DMS79 (cell line): Measurements from ENCODE around the gene CELA2A.
"Not testable (repeated sequence)": the region's sequence is repeated elsewhere in the genome, so short reads cannot be mapped to it uniquely, and the experiment has no call there.

Experiments
- DNase-seq: peaks from one replicate; lab custom pipeline; 2025; lab: John Stamatoyannopoulos, UW

CELA2A gene

DNA sequence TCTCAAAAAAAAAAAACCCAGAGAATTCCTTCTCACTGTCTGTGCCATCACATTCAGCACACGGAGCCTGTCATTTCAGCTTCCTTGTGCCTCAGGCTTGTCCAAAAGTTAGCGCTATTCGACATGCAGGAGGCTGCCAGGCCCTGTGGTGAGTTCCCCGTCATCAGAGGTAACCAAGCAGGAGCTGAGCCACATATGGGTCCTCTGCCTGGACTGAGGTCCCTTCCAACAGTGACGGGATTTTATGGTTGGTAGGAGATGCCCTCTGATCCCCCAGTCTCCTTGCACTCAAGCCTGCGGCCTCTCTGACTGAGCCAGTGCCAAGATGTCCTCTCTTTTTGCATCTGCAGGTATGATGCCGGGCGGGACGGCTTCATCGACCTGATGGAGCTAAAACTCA lies 31.0 kb upstream of the CELA2A start:
- DNase-seq, result no peak

DNA sequence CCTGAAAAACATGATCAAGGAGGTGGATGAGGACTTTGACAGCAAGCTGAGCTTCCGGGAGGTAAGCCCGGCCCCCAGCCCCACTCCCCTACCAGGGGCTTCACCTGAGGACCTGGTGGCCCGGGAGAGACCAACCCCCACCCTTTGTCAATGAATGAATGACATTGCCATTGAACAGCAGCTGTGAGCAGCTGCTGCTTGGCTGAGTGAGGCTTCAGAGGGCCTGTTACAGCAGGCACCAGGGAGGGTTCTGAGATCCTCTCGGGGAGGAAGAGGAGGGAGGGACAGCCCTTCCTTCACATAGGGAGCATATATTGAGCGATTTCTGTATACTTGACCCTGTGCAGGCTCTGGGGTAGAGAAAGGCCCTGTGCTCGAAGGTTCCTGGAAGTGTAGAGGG lies 30.6 kb upstream of the CELA2A start:
- DNase-seq, result no peak

DNA sequence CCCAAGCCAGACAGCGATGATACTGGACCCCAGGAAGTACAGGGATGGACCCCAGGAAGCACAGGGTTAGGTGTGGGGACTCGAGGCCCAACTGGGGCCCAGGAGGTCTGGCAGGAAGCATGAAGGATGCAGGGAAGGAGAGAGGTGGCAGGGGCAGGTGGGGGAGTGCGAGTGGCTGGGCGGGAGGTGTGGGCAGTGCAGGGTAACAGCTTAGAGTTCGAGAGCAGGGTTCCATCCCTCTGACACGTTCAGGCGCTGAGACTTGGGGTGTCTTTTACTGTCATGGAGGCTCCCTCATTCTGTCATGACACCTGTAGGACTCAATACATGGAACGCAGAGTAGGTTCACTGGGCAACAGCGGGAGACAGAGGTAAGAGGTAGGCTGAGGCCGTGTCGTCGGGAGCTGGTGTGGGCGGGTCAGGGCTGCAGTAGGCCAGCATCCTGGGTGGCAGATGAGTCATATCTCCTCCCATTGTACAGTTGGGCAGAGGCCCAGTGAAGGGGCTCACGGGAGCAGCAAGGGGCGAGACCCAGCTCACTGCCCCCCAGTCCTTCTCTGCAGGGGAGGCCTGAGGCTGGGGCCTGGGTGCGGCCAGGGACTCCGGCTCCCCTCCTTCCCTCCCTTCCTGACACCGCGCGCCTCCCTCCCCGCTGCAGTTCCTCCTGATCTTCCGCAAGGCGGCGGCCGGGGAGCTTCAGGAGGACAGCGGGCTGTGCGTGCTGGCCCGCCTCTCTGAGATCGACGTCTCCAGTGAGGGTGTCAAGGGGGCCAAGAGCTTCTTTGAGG lies 29.8 kb upstream of the CELA2A start:
- no peak for DNase-seq

DNA sequence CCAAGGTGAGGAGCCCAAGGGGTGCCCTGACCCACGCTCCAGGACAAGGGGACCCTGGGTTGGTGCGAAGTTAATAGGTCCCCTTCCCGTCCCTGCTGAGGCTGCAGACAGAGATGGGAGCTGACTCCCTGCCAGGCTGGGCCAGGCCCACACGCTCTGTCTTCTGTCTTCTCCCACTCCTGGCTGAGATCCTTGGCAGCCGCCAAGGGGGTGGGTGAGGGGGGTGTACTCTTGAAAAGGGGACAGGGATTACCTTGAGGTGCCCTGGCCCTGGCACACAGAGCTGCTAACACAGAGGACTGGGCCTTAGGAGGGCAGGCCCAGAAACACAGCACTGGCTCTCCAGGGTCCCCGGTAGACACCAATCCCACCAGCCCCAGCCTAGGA lies 29.3 kb upstream of the CELA2A start:
- DNase-seq, result no peak

DNA sequence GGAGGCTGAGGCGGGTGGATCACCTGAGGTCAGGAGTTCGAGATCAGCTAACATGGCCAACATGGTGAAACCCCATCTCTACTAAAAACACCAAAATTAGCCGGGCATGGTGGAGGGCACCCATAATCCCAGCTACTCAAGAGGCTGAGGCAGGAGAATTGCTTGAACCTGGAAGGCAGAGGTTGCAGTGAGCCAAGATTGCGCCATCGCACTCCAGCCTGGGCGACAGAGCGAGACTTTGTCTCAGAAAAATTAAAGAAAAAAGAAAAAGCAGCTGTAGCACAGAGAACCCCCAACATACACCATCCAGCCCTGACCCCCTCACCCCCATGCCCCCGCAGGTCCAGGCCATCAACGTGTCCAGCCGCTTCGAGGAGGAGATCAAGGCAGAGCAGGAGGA lies 28.3 kb upstream of the CELA2A start:
- DNase-seq, result not testable (repeated sequence)

DNA sequence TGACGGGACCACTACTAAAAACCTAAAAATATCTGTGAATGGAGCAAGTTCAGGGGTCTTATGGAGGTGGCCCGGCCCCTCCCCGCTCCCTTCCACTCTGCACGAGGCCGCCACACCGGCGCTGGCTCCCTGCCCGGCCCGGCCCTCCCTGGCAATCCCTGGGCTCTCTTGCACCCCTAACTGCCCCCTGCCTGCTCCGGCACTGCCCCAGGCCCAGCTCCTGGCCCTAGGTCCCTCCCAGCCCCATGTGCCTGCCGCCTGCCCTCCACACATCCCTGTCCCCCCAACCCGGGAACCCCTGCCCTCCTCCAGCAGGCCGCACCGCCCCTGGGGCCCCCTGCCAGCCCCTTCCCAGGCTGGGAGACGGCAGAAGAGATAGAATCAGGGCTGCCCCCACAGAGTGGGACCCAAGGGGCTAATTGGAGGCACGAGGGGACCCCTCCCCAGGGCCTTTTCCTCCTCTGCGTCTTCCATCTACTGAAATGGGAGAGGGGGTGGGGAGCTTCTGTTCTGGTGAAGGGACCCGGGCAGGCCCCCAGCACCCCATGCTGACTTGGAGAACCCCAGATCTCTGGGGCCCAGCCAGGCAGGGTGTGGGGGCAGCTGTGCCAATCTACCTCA lies 27.6 kb upstream of the CELA2A start:
- DNase-seq, result no peak

DNA sequence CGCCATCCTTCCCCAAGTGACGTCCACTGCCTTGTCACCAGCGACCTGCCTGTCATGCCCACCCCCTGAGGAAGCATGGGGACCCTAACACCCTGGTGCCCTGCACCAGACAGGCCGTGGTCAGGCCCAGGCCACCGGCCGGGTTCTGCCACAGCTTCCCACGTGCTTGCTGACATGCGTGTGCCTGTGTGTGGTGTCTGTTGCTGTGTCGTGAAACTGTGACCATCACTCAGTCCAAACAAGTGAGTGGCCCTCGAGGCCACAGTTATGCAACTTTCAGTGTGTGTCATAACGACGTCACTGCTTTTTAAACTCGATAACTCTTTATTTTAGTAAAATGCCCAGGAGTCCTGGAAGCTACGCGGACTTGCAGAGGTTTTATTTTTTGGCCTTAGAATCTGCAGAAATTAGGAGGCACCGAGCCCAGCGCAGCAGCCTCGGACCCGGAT lies 26.8 kb upstream of the CELA2A start:
- no peak for DNase-seq

DNA sequence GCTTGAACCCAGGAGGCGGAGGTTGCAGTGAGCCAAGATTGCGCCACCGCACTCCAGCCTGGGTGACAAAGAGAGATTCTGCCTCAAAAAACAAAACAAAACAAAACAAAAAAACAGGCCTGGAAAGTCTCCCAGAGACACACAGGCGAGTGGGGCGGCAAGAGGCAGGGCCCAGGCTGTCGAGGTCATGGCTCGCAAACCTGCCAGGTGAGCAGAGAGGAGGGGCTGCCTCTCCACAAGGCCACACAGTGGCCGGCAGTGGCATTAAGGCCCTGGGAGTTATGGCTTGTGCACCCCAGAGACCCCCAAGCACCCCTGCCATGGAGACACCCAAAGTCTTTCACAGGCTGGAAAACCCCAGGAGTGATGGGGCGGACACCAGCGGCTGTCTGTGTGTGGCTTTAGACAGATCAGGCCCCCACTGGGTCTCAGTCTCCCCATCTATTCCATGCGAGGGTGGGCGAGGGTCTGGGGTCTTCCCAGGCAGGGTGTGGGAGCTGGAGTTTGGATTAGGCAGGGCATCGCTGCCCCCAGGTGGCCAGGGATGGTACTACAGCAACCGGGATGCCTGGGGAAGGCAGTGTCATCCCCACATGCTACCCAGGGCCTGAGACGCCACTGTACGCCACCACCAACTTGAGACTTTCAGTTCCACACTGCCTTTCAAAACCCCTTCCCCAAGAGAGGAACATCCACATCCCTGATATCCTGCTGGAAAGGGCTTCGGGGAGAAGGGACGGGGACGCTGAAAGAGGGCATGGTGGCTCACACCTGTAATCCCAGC lies 25.6 kb upstream of the CELA2A start:
- DNase-seq, result no peak

DNA sequence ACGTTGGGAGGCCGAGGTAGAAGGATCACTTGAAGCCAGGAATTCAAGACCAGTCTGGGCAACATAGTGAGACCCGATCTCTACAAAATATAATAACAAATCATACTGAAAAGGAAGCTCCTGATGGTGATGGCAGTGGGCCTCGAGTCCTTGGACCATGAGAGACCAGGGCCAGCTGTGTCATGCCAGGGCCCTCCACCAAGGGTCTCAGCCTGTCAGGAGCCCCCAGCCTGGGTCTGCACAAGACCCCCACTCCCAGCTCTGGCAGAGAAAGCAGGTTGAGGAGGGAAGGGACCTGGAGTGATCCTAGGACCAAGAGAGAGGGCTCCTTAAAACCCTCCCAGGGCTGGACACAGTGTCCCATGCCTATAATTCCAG lies 25.0 kb upstream of the CELA2A start:
- DNase-seq, result no peak

DNA sequence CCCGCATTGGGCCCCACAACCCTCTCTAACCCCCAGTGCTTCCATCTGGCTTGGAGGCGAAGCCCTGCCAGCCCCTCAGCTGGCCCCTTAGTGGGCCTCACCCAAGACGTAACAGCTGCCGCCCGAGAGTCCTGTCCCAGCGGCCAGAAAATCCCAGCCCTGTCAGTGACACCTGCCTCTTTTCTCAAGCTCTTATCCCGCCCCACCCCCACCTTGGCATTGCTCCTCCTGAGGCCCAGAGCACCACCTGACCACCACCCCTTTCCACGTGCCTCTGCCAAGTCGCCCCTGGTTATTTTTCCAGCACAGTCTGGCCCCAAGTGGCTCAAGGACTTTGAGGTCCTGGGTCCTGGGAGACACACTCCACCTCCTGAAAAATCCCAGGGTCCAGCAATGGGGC lies 24.2 kb upstream of the CELA2A start:
- DNase-seq, result no peak

DNA sequence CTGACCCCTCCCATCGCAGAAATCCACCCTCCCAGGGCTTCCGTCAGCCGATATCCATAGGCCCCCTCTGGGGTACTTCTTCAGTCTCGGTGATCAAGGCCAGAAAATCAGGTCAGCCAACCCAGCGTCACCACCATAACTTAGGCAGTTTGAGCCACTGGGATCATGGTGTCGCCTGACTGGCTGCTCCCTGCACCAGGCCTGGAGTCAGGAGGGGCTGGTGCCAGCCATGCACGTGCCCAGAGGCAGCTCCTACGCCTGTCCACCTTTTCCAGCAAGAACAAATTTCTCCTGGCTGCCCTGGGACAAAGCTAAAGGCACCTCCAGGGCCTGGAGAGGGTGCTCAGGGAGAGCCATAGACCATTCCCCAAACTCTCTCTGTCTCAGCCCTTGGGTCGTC lies 23.1 kb upstream of the CELA2A start:
- no peak for DNase-seq

DNA sequence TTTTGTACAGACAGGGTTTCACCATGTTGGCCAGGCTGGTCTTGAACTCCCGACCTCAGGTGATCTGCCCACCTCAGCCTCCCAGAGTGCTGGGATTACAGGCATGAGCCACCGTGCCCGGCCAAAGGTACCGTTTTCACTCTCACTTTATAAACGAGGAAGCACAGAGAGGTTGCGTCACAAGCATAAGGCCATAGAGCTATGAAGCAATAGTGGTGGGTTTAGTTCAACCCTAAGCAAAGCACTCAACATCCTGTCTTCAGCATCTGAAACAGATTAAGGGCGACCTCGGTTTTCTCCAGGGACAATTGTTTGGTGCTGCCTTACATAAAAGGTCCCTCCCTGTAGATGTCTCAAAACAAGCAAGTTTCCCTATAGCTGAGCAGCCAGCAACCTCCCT lies 21.8 kb upstream of the CELA2A start:
- not testable (repeated sequence) for DNase-seq

DNA sequence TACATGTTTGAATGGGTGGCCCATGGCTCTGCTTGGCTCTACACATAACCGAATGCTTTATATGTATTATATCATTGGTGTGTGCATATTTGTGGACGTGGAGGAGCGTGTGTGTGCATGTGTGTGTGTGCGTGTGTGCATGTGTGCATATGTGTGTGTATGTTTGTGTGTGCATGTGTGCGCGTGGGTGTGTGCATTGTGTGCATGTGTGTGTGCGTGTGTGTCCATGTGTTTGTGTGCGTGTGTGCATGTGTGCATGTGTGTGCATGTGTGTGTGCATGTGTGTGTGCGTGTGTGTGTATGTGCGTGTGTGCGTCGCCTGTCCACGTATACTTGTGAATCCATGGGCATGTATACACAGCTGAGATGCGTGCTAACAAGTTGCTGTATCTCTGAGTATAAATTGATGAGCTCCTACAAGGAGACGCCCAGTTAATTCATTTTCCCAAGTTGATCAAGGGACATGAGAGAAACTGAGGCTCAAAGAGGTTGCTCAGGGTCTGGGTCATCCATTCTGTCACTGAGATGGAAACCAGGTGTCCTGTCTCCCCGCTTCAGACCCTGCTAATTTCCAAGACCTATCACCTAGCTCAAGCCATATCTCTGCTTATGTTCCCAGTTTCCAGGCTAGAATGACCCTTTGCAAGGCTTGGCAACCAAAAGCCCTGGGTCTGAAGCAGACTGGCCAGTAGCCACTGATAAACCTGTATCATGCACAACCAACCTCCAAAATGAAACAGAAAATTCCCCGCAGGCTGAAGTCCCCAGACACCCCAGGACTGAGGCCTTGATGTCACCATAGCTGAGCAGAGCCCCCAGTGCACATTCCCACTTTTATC lies 21.1 kb upstream of the CELA2A start:
- no peak for DNase-seq

DNA sequence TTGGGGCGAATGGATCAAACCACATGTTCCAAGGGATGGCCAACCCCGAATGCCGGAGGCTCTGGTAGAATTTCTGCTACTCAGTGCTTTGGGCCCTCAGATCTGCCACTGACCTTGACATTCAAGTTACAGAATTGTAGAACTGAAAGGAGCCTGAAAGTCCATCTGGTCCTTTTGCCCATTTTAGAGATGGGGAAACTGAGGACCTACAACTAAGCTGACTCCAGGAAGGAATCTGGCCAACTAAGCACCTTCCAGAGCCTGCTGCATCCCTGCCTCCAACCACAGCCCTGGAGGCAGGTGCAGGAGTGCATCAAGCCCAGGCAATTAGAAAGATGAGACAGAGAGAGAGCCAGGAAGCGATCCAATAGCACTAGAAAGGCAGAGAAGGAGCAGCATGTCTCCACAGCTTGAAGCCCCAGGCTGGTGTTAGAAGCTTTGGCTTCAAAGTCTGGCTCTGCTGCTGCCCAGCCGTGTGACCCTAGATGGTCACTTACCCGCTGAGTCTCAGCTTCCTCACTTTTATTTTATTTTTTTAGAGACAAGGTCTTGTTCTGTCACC lies 19.6 kb upstream of the CELA2A start:
- DNase-seq, result no peak

DNA sequence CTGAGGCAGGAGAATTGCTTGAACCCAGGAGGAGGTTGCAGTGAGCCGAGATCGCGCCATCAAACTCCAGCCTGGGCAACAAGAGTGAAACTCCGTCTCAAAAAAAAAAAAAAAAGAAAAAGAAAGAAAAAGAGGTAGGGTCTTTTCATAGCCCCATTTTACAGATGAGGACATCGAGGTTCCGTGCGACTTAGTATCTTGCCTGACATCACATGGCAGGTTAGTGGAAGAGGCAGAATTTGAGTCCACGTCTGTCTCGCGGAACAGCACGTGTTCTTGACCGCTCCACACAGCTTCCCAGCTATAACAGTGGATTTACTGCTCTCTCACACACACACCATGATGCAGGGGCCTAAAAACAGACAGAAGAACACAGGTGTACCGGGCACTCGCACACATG lies 17.2 kb upstream of the CELA2A start:
- DNase-seq, result no peak

DNA sequence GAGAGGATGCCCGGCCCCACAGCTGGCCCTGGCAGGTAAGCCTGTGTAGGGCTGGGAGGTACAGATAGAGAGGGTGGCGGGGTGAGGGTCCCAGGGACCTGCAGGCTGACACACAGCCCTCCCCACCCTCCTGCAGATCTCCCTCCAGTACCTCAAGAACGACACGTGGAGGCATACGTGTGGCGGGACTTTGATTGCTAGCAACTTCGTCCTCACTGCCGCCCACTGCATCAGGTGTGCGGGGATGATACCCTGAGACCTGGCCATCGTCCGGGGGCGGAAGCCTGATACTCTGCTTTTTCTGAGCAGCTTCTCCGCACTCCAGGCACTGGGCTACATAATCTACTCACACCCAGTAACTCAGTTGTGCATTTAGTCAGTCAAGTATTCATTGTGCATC lies 16.2 kb upstream of the CELA2A start:
- no peak for DNase-seq

DNA sequence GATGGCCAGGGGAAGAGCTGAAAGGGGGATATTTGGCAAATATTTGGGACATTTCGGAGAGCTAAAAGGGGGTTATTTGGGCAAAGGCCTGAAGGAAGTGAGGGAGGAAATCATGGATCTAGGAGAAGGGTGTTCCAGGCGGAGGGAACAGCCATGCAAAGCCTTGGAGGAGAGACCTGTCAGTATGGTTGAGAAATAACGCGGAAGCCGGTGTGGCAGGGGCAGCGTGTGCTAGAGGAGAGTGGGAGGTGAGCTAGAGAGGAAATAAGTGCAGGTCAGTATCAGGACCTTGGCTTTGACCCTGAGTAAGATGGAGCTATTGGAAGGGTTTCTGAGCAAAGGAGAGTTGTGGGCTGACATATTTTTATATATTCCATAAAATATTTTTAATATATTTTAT lies 15.3 kb upstream of the CELA2A start:
- DNase-seq, result no peak

DNA sequence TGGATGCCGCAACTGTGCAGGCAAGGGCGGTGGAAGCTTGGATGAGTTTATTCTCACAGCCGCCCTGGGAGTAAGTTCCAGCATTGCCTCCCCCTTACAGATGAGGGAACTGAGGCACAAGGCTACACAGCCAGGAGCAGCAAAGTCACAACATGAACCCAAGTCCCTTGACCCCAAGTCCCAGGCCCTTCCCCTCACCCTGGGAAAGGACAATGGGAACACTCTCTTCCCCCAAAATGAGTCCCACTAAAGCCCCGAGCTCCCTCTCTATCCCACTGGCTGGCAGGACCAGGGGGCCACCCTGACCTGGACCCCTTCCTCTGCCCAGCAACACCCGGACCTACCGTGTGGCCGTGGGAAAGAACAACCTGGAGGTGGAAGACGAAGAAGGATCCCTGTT lies 14.4 kb upstream of the CELA2A start:
- no peak for DNase-seq

DNA sequence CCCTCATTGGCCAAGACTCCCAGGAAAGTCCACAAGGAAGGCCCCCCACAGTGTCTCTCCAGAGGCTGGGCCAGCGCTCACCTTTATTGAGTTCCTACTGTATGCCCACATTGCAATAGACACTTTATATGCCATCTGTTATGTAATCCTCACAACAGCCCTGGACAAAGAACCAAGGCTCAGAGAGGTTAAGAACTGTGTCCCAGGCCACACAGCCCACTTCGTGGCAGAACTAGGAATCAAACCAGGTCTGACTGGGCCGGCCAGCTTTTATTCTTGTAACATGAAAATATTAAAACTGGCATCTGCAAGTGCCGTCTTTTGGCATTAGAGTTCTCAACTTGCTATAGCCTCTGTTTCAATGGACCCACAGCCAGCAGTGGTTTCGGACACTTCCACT lies 13.8 kb upstream of the CELA2A start:
- DNase-seq, result no peak

DNA sequence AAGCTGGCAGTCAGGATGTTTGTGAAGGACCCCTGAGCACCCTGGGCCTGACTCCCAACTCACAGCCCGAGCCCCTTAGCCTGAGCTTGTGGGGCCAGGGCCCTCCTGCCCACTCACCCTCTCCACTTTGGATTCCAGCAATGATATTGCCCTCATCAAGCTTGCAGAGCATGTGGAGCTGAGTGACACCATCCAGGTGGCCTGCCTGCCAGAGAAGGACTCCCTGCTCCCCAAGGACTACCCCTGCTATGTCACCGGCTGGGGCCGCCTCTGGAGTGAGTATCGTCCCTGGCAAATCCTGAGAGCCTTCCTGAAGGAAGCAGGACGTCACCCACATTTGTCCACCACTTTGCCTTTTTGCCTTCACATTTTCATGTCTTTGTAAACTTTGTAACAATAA lies 13.3 kb upstream of the CELA2A start:
- no peak for DNase-seq

DNA sequence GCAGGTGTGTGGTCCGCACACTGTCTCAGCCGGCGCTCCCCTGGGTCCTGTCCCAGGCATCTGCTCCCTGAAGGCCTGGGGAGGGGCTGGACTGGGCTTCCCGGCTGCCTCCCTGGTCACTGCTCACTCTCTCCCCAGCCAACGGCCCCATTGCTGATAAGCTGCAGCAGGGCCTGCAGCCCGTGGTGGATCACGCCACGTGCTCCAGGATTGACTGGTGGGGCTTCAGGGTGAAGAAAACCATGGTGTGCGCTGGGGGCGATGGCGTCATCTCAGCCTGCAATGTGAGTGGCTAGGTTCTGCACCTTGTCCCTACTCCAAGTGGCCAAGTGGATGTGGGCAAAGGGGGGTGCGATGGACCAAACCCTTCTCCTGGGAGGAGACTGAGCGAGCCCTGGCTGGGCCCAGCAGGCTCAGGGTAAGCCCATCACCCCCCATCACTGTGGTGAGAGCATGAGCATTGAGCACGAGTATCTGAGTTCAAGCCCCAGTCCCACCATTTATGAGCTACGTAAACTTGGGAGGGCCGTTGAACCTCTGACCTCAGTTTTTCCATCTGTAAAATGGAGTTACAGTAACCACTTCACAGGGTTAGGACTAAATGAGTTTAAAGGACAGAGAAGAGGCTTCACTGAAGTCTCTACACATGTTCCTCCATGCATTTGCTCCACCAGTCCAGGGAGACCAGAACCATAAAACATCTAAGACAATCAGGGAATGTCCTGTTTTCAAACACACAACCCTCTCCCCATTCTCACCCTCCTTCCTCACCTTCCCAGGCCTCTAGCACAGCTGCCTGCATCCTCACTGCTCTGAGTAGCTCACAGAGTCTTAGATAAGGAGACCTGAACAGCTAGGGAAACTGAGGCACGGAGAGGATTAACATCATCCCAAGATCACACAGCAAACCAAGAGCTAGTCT lies 11.8 kb upstream of the CELA2A start:
- no peak for DNase-seq
